Common myeloid progenitor, CD34-positive (primary cell): Measurements from ENCODE around the gene GRIK1.

ENCODE experiments used
- CTCF ChIA-PET: fragments of 350-600 bp; sonication (Branson Sonifier 250); formaldehyde crosslinking; loops from one replicate; lab custom pipeline; 2021; ENCODE audit warnings: antibody characterized with exemption; lab: Charles Lee
- POLR2A ChIA-PET: fragments of 350-600 bp; sonication (Branson Sonifier 250); formaldehyde crosslinking; loops from one replicate; lab custom pipeline; 2021; ENCODE audit warnings: antibody characterized with exemption; lab: Charles Lee
- DNase-seq, 3 donors: peaks; one replicate each; pipeline versions ENCODE4 v3.0.0 to v3.0.0-alpha.2; 2013
- H3K27ac ChIP-seq, 2 experiments: 1 replicate in 1 of 2; 2 replicates in 1 of 2; pipeline ENCODE4 v1.7.0; 2013; ENCODE audit warnings: inconsistent platforms in 2 of 2, low read length in 2 of 2, mild to moderate bottlenecking in 2 of 2, low read depth in 1 of 2, moderate library complexity in 1 of 2; ENCODE audit not compliant: severe bottlenecking in 2 of 2, insufficient read depth in 1 of 2, poor library complexity in 1 of 2
- H3K27me3 ChIP-seq, 5 experiments: replicated peaks in 2 of 5; 1 replicate in 3 of 5; 2 replicates in 2 of 5; pipeline versions ENCODE4 v1.6.1 to v1.7.0; 2013; ENCODE audit warnings: low read length in 4 of 5, mild to moderate bottlenecking in 2 of 5, moderate library complexity in 2 of 5, inconsistent platforms in 1 of 5; ENCODE audit not compliant: insufficient read depth in 5 of 5, control insufficient read depth in 4 of 5
- H3K36me3 ChIP-seq, 4 experiments: 1 replicate in 2 of 4; 2 replicates in 2 of 4; pipeline versions ENCODE4 v1.6.1 to v1.7.0; 2013; ENCODE audit warnings: low read length in 3 of 4, control low read depth in 1 of 4, mild to moderate bottlenecking in 1 of 4; ENCODE audit not compliant: control insufficient read depth in 4 of 4, insufficient read depth in 4 of 4
- H3K4me1 ChIP-seq, 4 experiments: 1 replicate in 3 of 4; 2 replicates in 1 of 4; pipeline versions ENCODE4 v1.6.1 to v1.7.1; 2013; ENCODE audit warnings: low read length in 3 of 4, mild to moderate bottlenecking in 3 of 4, control low read depth in 1 of 4, inconsistent platforms in 1 of 4, moderate library complexity in 1 of 4; ENCODE audit not compliant: control insufficient read depth in 4 of 4, insufficient read depth in 4 of 4; ENCODE audit errors: control extremely low read depth in 1 of 4
- H3K4me3 ChIP-seq, 7 experiments: 1 replicate in 4 of 7; 2 replicates in 3 of 7; pipeline versions ENCODE4 v1.5.1 to v1.7.0; 2013; ENCODE audit warnings: mild to moderate bottlenecking in 7 of 7, low read length in 6 of 7, moderate library complexity in 6 of 7, inconsistent platforms in 2 of 7, low read depth in 2 of 7, control low read depth in 1 of 7; ENCODE audit not compliant: insufficient read depth in 4 of 7, control insufficient read depth in 1 of 7; ENCODE audit errors: extremely low read depth in 1 of 7
- H3K9me3 ChIP-seq, 5 experiments: 1 replicate in 4 of 5; 2 replicates in 1 of 5; pipeline versions ENCODE4 v1.6.1 to v1.7.1; 2013; ENCODE audit warnings: low read length in 4 of 5, mild to moderate bottlenecking in 2 of 5, inconsistent platforms in 1 of 5, low read depth in 1 of 5, moderate library complexity in 1 of 5; ENCODE audit not compliant: control insufficient read depth in 4 of 5, insufficient read depth in 2 of 5; ENCODE audit errors: control extremely low read depth in 1 of 5
- WGBS: methylation state at CpG from one replicate; pipeline ENCODE4 v1.1.5; 2013; ENCODE audit not compliant: insufficient coverage; 5-methylcytosine and 5-hydroxymethylcytosine counted together

The GRIK1 gene

GRCh38 chr21:29523646-29524045 is 416.1 kb downstream of the GRIK1 start:
- ChIA-PET POLR2A (no interaction called here), CTCF (no interaction called here)
- H3K4me1 ChIP-seq: no peaks in the 10 kb centered on the region
- no peak overlapping the region for H3K4me3 ChIP-seq
- no peaks in the 10 kb centered on the region for H3K27me3 ChIP-seq
- WGBS: no CpG with 5 or more reads among the region's 1 CpG
- DNase-seq: no peak
- H3K36me3 ChIP-seq: no peaks in the 10 kb centered on the region
- no peak overlapping the region for H3K27ac ChIP-seq
- H3K9me3 ChIP-seq: peaks cover 0 to 26% (median 8%) of the 10 kb centered on the region in 5 experiments

DNA sequence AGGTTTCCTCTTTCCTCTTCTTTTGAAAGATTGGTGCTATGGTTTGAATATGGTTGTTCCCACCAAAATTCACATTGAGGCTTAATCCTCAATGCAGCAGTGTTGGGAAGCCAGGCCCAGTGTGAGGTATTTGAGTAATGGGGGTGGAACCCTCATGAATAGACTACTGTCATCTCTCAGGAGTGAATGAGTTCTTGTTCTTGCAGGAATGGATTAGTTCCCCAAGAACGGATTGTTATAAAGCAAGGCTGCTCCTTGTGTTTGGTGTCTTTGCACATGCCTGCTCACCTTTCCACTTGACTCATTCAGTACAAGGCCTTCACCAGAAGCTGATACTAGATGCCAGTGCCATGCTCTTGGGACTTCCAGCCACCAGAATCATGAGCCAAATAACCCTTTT is 417.9 kb downstream of the GRIK1 start:
- H3K27me3 ChIP-seq: no peaks in the 10 kb centered on the region
- ChIA-PET CTCF (no interaction called here), POLR2A (interaction anchor here (0.6 kb wide), 1 partner anchor 61 kb away, joined by 3 read pairs; no protein-coding TSS in a partner anchor)
- WGBS: 100% methylated on average over 1 of the region's 1 CpG
- H3K4me3 ChIP-seq: no peak overlapping the region
- no peak for DNase-seq
- H3K27ac ChIP-seq: no peak overlapping the region
- no peaks in the 10 kb centered on the region for H3K4me1 ChIP-seq
- no peaks in the 10 kb centered on the region for H3K36me3 ChIP-seq
- H3K9me3 ChIP-seq: peaks cover 0 to 20% (median 7%) of the 10 kb centered on the region in 5 experiments

DNA sequence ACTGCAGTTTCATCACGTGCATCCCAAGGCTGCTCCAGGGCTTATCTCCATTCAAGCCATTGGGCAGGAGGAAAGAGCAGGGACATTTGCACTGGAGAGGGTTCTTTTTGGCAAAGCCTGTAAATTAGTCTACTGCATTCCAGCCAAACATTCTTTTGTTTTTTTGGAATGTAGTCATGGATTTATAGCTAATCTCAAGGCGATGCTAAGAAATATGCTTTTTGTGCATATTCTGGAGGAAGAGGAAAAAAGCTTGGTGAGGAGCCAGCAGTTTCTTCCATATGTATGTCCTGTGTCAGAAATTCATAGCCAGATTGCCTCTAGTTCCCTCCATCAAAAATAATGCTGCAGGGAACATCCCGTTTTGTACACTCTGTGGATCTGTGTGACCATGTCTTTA is 419.6 kb downstream of the GRIK1 start:
- CTCF ChIA-PET: no interaction called here
- no peaks in the 10 kb centered on the region for H3K27me3 ChIP-seq
- 100% methylated on average over 1 of the region's 3 CpGs for WGBS
- no peak overlapping the region for H3K27ac ChIP-seq
- POLR2A ChIA-PET: no interaction called here
- H3K36me3 ChIP-seq: no peaks in the 10 kb centered on the region
- H3K4me1 ChIP-seq: no peaks in the 10 kb centered on the region
- DNase-seq: no peak
- H3K9me3 ChIP-seq: peaks cover 0 to 8% (median 0%) of the 10 kb centered on the region in 5 experiments
- no peak overlapping the region for H3K4me3 ChIP-seq

GRCh38 chr21:29514652-29515247 is 425.0 kb downstream of the GRIK1 start:
- Histone ChIP-seq H3K4me1 (no peaks in the 10 kb centered on the region), H3K27me3 (no peaks in the 10 kb centered on the region), H3K36me3 (no peaks in the 10 kb centered on the region), H3K27ac (no peak overlapping the region), H3K9me3 (peaks cover 0 to 22% (median 6%) of the 10 kb centered on the region in 5 experiments), H3K4me3 (no peak overlapping the region)
- 100% methylated on average over 2 of the region's 2 CpGs for WGBS
- ChIA-PET CTCF (interaction anchor here (1.2 kb wide), 1 partner anchor 38 kb away, joined by 3 read pairs; no protein-coding TSS in a partner anchor), POLR2A (no interaction called here)
- DNase-seq: no peak

DNA sequence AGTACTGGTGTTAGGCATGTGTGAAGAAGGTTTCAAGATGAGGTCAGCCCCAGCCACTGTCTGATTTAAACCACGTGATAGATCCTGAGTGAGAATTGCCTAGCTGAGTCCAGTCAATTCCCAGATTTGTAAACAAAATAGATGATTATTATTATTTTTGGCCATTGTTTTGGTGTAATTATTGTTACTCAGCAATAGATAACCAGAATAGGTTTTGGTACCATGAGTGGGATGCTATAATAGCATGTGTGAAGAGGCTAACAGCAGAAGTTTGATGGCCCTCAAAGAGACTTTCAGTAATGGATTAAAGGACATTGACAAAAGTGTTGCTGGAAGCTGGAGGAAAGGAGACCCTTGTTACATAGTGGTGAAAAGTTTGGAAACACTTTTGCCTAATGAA is 426.3 kb downstream of the GRIK1 start:
- POLR2A ChIA-PET: no interaction called here
- Histone ChIP-seq H3K4me1 (no peaks in the 10 kb centered on the region), H3K27ac (no peak overlapping the region), H3K4me3 (no peak overlapping the region), H3K36me3 (no peaks in the 10 kb centered on the region), H3K27me3 (no peaks in the 10 kb centered on the region), H3K9me3 (peaks cover 0 to 22% (median 6%) of the 10 kb centered on the region in 5 experiments)
- WGBS: no CpG with 5 or more reads among the region's 1 CpG
- DNase-seq: no peak
- CTCF ChIA-PET: interaction anchor here (1.2 kb wide), 1 partner anchor 36 kb away, joined by 3 read pairs; no protein-coding TSS in a partner anchor

GRCh38 chr21:29511096-29511495 is 428.7 kb downstream of the GRIK1 start:
- Histone ChIP-seq H3K27ac (no peak overlapping the region), H3K27me3 (no peaks in the 10 kb centered on the region), H3K4me3 (no peak overlapping the region), H3K4me1 (no peaks in the 10 kb centered on the region), H3K9me3 (peaks cover 0 to 22% (median 6%) of the 10 kb centered on the region in 5 experiments), H3K36me3 (no peaks in the 10 kb centered on the region)
- ChIA-PET CTCF (no interaction called here), POLR2A (no interaction called here)
- WGBS: 100% methylated on average over 3 of the region's 4 CpGs
- DNase-seq: no peak

DNA sequence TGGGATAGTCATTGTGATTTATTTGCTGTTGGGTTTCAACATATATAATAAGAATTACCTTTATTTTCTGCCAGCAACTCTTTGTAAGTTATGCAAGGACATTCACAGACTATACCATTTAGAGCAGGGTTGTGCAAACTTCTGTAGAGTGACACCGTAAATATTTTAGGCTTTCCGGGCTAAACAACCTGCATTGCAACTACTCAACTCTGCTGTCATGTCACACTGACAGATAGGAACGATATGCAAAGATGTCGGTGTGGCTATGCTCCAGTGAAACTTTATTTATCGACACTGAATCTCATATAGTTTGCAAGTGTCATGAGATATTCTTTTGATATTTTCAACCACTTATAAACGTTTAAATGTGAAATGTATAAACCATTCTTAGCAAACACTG is 430.7 kb downstream of the GRIK1 start:
- Histone ChIP-seq H3K36me3 (no peaks in the 10 kb centered on the region), H3K27ac (no peak overlapping the region), H3K4me3 (no peak overlapping the region), H3K9me3 (peaks cover 0 to 11% (median 0%) of the 10 kb centered on the region in 5 experiments), H3K27me3 (no peaks in the 10 kb centered on the region), H3K4me1 (no peaks in the 10 kb centered on the region)
- WGBS: 93% methylated on average over 3 of the region's 6 CpGs
- no peak for DNase-seq
- ChIA-PET CTCF (no interaction called here), POLR2A (no interaction called here)
